Activated naive CD8-positive, alpha-beta T cell treated with anti-CD3 and anti-CD28 coated beads, Interleukin-2, amount 50 U/mL, for 24 hours (primary cell): ENCODE data around the gene SLC9A2.

Experiments used
- ATAC-seq: fragments of 150-1000 bp; cut with Tn5 transposase; one replicate; pipeline ENCODE4 v1.10.0; 2021
- DNase-seq: peaks from one replicate; pipeline ENCODE4 v3.0.0; 2021
- H3K27ac Mint-ChIP-seq: one replicate; pipeline ENCODE4 v1.8.0; 2021; ENCODE audit warnings: mild to moderate bottlenecking, mixed read lengths
- H3K27me3 Mint-ChIP-seq: one replicate; pipeline ENCODE4 v1.8.0; 2021; ENCODE audit warnings: mixed read lengths
- H3K36me3 Mint-ChIP-seq: one replicate; pipeline ENCODE4 v1.8.0; 2021; ENCODE audit warnings: low read depth, mixed read lengths
- H3K4me1 Mint-ChIP-seq: one replicate; pipeline ENCODE4 v1.8.0; 2021; ENCODE audit warnings: mixed read lengths
- H3K4me3 Mint-ChIP-seq: one replicate; pipeline ENCODE4 v1.8.0; 2021; ENCODE audit warnings: mild to moderate bottlenecking, moderate library complexity, mixed read lengths
- H3K9me3 Mint-ChIP-seq: one replicate; pipeline ENCODE4 v1.8.0; 2021; ENCODE audit warnings: mixed read lengths

The SLC9A2 gene

DNA sequence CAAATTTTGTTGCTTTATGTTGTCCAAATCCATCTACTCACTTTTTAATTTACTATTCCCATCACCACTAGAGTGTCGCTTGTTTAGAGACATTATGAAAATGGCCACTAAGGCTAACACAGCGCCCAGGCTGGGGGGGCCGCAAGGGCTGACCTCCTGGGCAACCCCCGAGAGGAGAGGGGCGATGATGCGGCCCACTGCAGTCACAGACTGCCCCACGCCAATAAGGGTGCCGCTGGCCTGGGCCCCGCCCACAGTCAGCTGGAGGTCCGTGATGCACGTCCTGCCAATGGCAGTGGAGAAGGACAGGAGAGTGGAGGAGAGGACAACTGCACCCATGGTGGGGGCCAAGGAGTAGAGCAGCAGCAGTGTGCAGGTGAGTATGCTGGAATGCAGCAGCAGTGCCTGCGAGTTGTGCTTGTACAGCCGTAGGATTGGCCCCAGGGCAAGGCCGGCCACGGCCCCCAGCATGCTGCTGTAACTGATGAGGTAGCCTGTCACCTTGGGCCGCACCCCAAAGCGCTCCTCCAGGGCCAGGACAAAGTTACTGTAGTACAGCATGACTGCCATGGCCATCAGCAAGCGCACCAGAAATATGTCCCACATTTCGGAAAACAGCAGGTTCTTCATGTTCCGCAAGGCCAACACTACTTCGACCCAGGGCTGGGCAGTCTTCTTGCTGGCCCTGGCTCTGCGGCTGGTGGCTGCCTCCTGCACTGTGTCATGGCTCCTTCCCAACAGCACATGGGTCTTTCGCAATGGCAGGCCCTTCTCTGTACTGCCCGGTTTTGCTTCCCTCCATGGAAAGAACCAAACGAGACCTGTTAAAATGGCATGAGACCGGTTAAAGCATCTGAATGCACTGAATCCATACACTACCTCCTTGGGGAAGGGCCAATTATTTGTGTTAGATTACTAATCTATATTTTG, 99.3 kb downstream of the SLC9A2 start:
- DNase-seq (no peak), ATAC-seq (no peak)
- H3K4me3 Mint-ChIP-seq = no peak overlapping the region
- no peaks in the 10 kb centered on the region for H3K4me1 Mint-ChIP-seq
- no peaks in the 10 kb centered on the region for H3K9me3 Mint-ChIP-seq
- peaks cover 48% of the 10 kb centered on the region for H3K36me3 Mint-ChIP-seq
- H3K27ac Mint-ChIP-seq = no peak overlapping the region
- no peaks in the 10 kb centered on the region for H3K27me3 Mint-ChIP-seq

DNA sequence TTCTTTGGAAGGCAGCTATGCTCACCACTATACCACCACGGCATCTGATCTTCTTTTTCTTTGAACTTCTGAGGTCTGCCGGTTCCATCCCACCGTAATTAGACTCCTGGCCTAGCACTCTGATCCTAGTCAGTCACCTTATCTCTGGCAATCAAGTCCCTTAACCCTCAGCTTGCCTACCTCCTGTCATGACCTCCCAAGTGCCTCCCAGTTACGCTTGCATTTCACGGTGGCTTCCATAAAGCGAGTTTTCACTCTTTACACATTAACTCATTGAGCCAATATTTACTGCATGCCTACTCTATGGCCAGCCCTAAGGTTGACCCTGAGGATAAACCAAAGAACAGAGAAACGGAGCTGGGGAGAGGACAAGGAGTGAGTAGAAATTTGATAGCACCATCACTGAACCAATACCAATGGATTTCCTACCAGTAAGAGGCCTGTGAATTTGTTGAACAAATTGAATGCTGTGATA, 104.7 kb downstream of the SLC9A2 start:
- no peaks in the 10 kb centered on the region for H3K9me3 Mint-ChIP-seq
- H3K4me3 Mint-ChIP-seq = no peak overlapping the region
- no peak for ATAC-seq
- no peak for DNase-seq
- peaks cover 59% of the 10 kb centered on the region for H3K36me3 Mint-ChIP-seq
- H3K27ac Mint-ChIP-seq = no peak overlapping the region
- no peaks in the 10 kb centered on the region for H3K4me1 Mint-ChIP-seq
- no peaks in the 10 kb centered on the region for H3K27me3 Mint-ChIP-seq

DNA sequence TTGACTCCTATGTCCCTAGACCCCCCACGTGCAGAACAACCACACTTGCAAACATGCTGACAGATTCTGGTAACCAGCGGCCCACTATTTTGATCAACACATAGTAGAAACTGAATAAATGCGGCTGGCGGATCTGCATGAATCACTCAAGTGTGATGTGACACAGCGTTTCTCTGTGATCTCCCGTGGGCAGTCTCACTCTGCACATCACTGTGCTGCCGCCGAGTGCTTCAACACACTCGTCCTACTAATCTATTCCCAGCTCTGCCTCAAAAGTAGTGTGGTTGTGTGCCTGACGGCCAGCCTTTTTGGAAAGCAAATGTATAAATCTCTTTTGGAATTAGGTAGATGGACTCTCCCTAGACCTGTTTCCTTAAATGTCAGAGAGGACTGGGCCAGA, 105.2 kb downstream of the SLC9A2 start:
- Mint-ChIP-seq H3K27ac (no peak overlapping the region), H3K9me3 (no peaks in the 10 kb centered on the region), H3K36me3 (peaks cover 55% of the 10 kb centered on the region), H3K4me3 (no peak overlapping the region), H3K4me1 (no peaks in the 10 kb centered on the region), H3K27me3 (no peaks in the 10 kb centered on the region)
- ATAC-seq (no peak), DNase-seq (no peak)

DNA sequence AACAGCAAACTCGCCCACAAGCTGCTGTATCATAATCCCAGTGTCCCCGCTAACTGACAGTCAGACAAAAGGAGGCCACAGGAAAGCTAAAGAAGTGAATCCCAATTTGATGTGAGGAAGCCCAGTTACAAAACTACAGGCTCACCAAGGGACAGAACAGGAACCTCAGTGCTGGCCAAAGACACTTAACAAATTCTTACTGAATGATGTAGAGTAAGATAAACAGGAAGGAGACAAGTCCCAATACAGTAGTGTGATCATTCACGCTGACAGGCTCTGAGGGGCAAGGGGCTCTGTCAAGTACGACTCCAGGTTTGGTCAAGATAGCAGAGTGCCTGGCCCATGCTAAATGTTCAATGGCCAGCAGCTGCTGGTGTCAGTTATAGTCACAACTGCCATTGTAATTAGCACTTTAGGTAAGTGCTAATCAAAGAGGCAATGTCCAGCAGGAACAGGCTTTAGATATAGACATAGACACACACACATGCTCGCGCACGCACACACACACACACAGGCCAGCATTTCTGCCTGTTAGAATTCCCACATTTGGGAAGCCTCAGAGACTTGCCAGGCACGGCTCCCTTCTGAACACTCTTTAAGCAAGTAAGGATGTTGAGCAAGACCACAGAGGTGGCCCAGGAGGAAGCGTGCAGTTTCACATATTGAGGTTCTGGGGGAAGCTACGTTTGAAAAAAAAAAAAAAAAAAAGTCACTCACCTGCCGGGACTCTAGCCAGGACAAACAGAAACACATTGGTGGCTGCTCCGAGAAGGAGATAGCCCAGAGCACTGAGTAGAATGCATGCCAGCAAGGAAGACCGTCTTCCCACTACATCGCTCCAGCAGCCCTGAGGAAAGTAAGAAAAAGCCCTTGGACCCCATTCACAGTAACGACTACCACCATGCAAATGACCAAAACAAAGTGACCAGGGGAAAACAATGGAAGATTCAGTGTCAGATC, 107.1 kb downstream of the SLC9A2 start:
- no peak for DNase-seq
- no peaks in the 10 kb centered on the region for H3K9me3 Mint-ChIP-seq
- H3K27ac Mint-ChIP-seq = no peak overlapping the region
- peaks cover 46% of the 10 kb centered on the region for H3K36me3 Mint-ChIP-seq
- ATAC-seq = no peak
- no peaks in the 10 kb centered on the region for H3K27me3 Mint-ChIP-seq
- no peak overlapping the region for H3K4me3 Mint-ChIP-seq
- no peaks in the 10 kb centered on the region for H3K4me1 Mint-ChIP-seq

DNA sequence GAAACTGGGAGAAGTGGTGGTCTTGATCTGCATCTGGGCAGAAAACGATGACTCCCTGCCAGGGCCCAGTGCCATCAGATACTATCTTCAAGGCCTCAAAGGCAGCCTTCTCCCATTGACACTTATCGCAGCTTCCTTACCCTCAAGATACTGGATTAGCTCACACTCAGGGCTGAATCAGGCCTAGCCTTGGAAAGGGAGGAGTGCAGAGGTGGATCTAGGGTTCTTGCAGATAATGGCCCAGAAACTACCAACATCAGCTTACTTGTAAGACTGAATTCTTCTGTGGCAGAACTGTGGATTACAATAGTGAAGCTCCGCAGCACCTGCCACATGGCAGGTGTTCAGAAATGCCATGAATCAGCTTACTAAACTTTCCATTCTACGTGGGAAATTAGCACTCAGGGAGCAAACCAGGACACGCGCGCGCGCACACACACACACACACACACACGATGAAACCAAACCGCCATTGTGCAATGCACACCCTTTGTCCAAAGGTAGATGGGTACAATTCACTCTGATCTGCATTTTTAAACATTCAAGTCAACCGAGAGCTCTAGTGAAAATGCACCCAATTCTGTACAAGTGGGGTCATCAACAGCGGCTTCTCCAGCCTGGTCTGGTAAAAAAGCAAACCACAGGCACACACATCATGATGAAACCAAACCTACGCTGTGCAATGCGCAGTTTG, 116.2 kb downstream of the SLC9A2 start:
- peak overlapping the region; percentile 62 for H3K27ac Mint-ChIP-seq
- peaks cover 12% of the 10 kb centered on the region for H3K36me3 Mint-ChIP-seq
- H3K4me3 Mint-ChIP-seq = peak overlapping the region; percentile 91
- H3K9me3 Mint-ChIP-seq = no peaks in the 10 kb centered on the region
- ATAC-seq (no peak), DNase-seq (no peak)
- no peaks in the 10 kb centered on the region for H3K27me3 Mint-ChIP-seq
- H3K4me1 Mint-ChIP-seq = peaks cover 31% of the 10 kb centered on the region

DNA sequence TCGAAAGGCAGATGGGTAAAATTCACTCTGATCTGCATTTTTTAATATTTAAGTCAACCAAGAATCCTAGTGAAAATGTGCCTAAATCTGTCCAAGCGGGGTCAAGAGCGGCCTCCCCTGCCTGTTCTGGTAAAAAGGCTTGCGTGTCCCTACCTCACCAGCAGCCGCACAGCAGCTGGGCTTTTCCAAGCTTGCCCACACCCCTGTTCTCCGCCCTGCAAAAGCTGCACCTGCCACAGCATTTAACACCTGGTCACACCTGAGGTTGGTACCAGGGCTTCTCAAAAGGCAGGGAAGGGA, 116.7 kb downstream of the SLC9A2 start:
- DNase-seq (no peak), ATAC-seq (peak; percentile 17)
- H3K4me1 Mint-ChIP-seq = peaks cover 31% of the 10 kb centered on the region
- H3K27me3 Mint-ChIP-seq = no peaks in the 10 kb centered on the region
- no peaks in the 10 kb centered on the region for H3K9me3 Mint-ChIP-seq
- peak overlapping the region; percentile 91 for H3K4me3 Mint-ChIP-seq
- peaks cover 7% of the 10 kb centered on the region for H3K36me3 Mint-ChIP-seq
- H3K27ac Mint-ChIP-seq = peak overlapping the region; percentile 84

DNA sequence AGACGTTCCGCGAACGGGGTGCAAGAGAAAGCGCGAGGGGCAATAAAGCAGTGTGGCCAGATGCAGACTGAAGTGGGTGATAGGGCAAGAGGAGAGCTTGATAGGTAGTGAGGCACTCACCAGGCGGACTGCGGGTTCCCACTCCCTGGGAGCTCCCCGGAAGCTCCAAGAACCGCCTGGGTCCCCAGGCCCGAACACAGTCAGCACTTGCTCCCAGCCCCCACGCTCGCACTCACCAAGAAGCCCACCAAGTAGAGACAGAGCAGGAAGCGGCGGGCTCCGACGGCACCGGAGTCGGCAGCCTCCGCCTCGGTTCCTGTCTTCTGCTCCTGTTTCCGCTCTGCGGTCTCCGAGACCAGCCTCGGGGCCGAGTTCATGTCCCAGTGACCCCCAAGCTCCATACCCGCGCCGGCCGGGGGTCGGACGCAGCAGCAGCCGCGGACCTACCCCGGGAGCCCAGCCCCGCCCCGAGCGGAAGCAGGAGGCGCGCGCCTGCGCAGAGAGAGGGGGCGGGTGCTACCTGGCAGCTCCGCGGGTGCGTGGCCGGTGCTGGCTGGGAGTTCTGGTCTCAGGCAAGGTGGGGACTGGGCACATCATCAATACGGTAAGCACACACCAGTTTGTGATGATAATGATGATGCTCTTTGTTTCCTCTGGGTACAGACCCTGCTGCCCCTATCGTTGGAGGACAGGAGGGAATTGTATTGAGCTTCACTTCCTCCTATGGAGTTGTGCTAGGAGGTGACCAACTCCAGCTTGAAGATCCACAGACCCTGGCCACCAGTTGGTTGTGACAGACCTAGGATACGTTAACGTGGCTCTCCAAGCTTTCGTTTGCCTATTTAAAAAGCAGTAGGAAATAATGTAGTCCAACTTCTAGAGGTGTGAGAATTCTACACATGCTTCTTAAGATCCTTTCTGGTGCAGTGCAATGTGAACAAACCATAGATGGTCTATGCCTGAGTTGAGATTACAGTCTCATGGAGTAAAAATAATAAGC, 117.4 kb downstream of the SLC9A2 start:
- H3K27ac Mint-ChIP-seq = peak overlapping the region; percentile 84
- H3K4me3 Mint-ChIP-seq = peak overlapping the region; percentile 91
- peaks cover 31% of the 10 kb centered on the region for H3K4me1 Mint-ChIP-seq
- peak; percentile 93 for ATAC-seq
- no peaks in the 10 kb centered on the region for H3K9me3 Mint-ChIP-seq
- peaks cover 2% of the 10 kb centered on the region for H3K36me3 Mint-ChIP-seq
- DNase-seq = peak; percentile 91
- no peaks in the 10 kb centered on the region for H3K27me3 Mint-ChIP-seq

DNA sequence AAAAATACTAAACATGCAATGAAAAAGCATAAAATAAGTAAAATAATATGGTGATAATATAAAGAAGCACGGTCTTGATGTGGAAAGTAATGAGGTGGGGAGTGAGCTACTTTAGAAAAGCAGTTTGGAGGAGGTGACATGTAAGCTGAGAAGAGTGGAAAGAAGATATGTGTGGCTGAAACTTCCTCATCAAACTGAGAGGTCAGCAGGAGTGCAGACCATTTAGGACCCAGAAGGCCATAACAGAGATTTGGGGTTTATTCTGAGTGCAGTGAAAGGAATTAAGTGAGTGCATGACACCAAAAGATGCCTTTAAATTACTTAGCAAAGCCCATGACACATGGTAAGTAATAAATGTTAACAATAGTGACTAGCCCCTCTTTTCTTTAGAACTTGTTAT, 118.1 kb downstream of the SLC9A2 start:
- no peak for ATAC-seq
- Mint-ChIP-seq H3K9me3 (peaks cover 4% of the 10 kb centered on the region), H3K36me3 (no peaks in the 10 kb centered on the region), H3K27ac (peak overlapping the region; percentile 84), H3K4me3 (peak overlapping the region; percentile 91), H3K4me1 (peaks cover 31% of the 10 kb centered on the region), H3K27me3 (no peaks in the 10 kb centered on the region)
- DNase-seq = no peak

DNA sequence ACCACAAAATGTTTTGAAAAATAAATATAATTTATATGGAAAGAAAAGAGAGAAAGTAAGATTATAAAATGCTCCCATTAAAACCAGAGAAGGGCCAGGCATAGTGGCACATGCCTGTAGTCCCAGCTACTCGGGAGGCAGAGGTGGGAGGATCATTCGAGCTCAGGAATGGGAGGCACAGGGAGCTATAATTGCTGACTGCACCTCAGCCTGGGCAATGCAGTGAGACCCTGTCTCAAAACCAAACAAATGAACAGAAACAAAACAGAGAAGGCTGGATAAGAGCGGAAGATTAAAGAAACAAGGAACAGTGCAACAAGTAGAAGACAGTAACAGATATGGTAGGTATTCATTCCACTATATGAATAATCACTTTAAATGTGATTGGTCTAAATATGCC, 123.9 kb downstream of the SLC9A2 start:
- Mint-ChIP-seq H3K4me1 (no peaks in the 10 kb centered on the region), H3K36me3 (peaks cover 2% of the 10 kb centered on the region), H3K27ac (no peak overlapping the region), H3K4me3 (no peak overlapping the region), H3K27me3 (no peaks in the 10 kb centered on the region), H3K9me3 (peaks cover 11% of the 10 kb centered on the region)
- DNase-seq (no peak), ATAC-seq (no peak)

DNA sequence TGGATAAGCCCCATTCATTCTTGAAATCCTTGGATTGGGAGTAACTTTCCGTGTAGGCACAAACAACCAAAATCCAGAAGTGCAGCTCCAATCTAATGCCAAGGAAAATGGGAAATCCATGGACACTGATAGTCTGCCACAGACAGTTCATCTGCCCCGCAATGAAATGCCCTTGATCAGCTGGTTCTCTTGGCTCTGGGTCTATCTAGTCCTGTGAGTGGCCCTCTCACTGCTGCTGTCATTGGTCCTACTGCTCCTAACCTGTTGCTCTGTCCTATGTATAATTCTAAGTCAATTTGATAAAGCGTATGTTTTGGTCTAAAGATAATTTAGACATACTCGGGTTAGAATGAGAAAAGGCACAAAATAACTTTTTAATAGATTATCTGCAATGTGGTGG, 128.8 kb downstream of the SLC9A2 start:
- Mint-ChIP-seq H3K36me3 (peaks cover 2% of the 10 kb centered on the region), H3K9me3 (peaks cover 7% of the 10 kb centered on the region), H3K27me3 (no peaks in the 10 kb centered on the region), H3K27ac (no peak overlapping the region), H3K4me3 (no peak overlapping the region), H3K4me1 (no peaks in the 10 kb centered on the region)
- DNase-seq (no peak), ATAC-seq (no peak)

DNA sequence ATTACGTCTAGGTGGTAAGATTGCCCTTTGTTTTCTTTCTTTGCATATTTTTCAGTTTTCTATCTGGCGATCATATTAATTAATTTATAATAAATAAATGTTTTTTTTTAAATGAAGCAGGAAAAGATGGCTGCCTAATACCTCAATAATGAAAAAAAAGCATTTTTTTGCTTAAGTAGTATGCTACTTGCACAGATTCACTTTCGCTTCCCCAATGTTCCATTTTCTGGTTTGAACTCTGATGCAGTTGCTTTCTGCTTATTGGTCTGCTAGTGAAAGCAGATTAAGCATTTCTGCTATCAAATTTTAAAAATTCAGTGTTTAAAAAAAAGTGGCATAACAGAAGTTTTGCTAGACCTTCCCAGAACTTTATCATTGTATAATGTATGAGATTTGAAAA, 130.6 kb downstream of the SLC9A2 start:
- H3K9me3 Mint-ChIP-seq = peaks cover 2% of the 10 kb centered on the region
- ATAC-seq = no peak
- no peak overlapping the region for H3K27ac Mint-ChIP-seq
- H3K4me1 Mint-ChIP-seq = no peaks in the 10 kb centered on the region
- no peak overlapping the region for H3K4me3 Mint-ChIP-seq
- H3K36me3 Mint-ChIP-seq = peaks cover under 1% of the 10 kb centered on the region
- DNase-seq = no peak
- H3K27me3 Mint-ChIP-seq = no peaks in the 10 kb centered on the region

DNA sequence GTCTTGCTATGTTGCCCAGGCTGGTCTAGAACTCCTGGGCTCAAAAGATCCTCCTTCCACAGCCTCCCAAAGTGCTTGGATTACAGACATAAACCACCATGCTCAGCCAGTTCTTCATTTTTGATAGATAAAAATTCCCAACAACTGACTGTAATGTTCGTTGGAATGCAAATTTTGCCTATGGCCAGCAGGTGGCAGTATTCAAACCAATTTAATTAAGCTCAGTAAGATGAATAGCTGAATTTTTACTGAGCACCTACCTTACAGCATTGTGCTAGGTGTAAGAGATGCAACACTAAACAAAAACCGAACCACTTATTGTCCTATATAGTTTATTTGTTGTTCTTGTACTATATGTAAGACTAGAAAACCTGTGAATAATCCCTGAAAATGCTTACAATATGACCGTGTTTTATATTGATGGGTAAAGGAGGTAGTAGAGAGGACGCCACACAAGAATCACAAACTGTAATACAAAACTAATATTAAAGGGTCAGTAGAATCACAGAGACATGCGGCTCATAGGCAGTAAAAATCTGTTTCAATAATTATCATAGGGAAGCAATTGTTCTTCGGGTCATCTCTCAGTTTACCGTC, 134.3 kb downstream of the SLC9A2 start:
- ATAC-seq (peak; percentile 36), DNase-seq (peak; percentile 18)
- Mint-ChIP-seq H3K4me3 (no peak overlapping the region), H3K27ac (no peak overlapping the region), H3K4me1 (no peaks in the 10 kb centered on the region), H3K27me3 (no peaks in the 10 kb centered on the region), H3K9me3 (no peaks in the 10 kb centered on the region), H3K36me3 (peaks cover 5% of the 10 kb centered on the region)

DNA sequence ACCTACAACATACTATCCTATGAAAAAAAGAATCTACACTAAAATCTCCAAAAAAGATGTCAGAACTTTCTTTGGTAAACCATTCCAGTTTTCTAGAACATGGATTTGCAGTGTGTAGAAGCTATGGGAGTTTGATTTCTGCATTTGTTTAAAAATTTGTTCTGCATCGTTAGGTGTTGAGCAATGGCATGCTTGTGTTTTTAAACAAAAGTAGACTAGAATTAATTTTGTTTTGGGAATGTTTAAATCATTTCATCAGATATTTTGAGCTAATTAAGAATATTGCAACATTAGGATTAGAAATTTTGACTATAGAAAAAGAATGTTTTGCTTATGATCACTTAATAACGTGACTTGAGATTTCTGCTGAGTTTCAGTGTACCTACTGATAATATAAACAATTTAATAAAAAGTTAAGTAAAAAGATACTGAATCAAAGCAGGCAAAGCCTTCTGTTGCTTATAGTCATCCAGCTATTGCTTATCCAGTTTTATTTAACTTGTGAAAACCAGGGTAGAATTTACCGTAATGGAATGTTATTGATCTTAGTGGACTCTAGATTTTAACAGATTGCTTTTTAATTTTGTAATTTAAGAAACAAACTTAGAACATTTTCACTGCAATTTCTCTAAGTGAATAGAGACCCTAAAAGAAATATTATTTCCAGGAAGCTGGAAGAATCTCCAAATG, 135.2 kb downstream of the SLC9A2 start:
- ATAC-seq (no peak), DNase-seq (no peak)
- Mint-ChIP-seq H3K36me3 (peaks cover 5% of the 10 kb centered on the region), H3K9me3 (no peaks in the 10 kb centered on the region), H3K4me3 (no peak overlapping the region), H3K4me1 (no peaks in the 10 kb centered on the region), H3K27me3 (no peaks in the 10 kb centered on the region), H3K27ac (no peak overlapping the region)
